HPDE6-E6E7 (cell line): ENCODE results near the gene IGFBP2.

Experiments
- DNase-seq: peaks from one replicate; pipeline ENCODE4 v3.0.0; 2011; ENCODE audit warnings: missing footprints; ENCODE audit errors: extremely low spot score

The IGFBP2 gene

DNA sequence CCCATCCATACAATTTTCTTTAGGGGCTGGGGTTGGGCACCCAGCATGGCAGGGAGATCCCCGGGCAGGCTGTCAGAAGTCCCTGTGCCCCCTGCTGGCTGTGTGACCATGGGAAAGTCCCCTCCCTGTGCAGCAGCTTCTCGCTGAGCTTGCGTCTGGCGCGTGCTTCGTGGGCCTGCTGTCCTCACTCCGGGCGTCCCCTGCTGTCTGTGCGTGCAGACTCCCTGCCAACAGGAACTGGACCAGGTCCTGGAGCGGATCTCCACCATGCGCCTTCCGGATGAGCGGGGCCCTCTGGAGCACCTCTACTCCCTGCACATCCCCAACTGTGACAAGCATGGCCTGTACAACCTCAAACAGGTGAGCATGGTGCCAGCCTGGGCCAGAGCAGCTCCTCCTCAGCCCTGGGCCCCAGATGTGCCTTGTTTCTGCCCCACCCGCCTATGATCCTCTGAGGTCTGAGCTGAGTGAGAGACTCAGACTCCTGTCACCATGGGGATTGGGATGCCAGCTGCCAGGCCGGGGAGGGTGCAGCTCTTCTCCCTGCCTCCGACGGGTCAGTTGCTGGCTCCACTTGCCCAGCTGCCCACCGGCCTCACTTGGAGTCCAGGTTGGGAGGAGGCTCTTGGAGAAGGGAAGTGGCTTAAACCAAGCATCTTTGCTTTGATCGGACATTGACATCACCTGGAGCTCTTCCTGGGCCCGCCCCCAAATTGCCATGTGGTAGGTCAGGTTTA is 28.6 kb downstream of the IGFBP2 start:
- no peak for DNase-seq

DNA sequence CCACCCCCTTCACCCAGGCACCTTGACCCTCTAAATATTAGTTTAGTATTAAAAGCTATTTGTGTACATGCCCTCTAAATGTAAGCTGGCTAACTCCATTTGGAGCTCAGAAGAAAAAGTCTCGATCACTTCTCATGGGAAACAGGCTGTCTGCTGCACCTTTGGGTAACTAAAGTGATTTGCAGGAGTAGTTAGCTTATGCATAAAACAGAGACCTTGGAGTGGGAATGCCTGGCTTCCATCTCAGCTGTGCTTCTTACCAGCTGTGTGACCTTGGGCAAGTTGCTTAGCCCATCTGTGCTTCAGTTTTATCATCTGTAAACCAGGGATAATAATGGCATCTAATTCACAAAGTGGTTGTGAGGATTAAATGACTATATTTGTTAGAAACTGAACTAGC is 29.9 kb downstream of the IGFBP2 start:
- DNase-seq: no peak

DNA sequence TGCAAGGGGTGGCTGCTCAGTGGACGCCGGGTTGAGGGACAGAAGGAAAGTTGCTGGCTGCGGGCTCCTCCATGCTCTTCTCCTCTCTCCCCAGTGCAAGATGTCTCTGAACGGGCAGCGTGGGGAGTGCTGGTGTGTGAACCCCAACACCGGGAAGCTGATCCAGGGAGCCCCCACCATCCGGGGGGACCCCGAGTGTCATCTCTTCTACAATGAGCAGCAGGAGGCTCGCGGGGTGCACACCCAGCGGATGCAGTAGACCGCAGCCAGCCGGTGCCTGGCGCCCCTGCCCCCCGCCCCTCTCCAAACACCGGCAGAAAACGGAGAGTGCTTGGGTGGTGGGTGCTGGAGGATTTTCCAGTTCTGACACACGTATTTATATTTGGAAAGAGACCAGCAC is 30.6 kb downstream of the IGFBP2 start:
- no peak for DNase-seq

DNA sequence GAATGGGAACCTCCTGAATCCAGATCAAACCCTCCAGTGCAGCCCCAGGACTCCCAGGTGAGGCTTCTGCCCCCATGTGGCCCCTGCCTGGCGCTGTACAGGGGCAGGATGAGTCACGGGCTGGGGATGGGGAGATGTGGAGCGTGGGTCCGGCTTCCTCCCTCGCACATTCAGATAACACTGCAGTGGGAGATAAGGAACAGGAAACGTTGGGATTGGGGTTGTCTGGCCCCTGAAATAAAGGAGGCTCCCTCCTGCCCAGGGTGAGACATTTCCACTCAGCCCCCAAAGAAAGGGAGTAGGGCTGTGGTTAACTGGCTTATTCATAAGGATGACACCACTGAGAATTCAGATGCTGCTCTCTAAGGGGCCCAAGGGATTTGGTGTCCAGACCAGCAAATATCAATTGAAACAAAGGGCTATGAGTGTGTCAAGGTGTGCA is 31.4 kb downstream of the IGFBP2 start:
- no peak for DNase-seq

DNA sequence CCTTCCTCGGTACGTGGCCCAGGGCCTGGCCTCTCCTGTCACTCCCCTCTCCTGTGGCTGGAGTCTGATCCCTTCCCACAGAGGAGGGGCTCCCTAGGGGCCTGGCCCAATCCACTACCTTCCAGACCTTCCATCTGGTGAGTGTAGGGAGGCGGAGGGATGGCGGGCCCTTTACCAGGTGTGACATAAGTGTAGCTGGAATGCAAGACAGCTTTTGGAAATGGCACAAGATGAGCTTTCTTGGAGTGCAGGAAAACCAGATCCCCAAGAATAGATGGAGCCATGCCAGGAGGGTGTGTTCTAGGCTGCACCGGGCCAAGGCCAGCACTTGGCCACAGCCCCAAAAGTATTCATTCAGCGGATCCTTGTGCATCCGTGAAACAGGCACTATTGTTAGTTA is 32.0 kb downstream of the IGFBP2 start:
- no peak for DNase-seq

DNA sequence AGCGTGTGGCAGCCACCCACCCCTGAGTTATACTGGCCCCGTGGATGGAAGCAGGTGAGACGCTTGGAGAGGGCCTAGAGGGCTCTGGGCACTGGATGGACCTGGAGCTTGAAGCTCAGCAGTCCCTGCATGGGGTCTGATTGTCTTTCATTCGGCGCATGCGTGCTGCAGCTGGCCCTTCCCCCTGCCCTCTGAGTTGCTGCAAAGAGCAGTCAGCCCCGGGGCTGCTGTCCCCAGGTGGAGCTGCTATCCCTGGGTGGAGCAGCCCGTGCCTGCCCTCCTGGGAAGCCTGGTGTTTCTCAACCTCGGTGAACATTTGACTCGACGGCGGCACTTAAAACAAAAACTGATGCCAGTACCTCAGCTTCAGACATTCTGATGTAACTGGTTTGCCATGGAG is 32.5 kb downstream of the IGFBP2 start:
- peak; percentile 71 for DNase-seq

DNA sequence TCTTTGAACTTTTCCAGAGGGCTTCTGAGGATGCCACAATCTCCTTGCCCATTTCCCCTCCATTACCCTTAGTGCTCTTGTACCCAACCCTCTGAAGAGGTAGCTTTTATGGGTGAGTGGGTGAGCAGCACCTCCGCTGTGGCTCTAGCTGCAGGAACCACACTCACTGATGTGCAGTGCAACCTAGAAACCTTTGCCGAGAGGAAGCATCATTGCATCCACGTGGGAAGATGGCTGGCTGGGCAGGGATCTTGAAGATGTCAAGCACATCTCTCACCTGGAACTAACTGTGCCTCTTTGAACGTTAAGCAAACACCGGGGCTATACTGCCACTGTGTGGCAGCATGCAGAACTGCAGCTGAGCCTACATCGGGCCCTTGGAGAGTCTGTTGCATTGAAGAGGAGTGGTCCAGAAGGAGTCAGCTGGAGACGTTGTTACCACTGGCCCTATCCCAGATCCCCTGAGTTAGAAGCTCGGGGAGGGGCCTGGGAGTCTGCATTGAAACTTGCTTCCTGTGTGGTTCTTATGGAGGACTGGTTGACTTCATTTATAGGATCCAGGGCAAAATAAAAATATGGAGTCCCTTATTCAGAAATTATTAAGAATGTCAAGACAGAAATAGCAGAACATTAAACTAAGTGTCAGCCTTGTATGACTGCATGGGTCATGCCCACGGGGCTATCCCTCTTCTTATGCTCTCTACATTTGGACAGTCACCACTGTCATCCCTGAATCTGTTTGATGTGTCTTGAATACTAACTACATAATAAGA is 33.4 kb downstream of the IGFBP2 start:
- DNase-seq: peak; percentile 64

DNA sequence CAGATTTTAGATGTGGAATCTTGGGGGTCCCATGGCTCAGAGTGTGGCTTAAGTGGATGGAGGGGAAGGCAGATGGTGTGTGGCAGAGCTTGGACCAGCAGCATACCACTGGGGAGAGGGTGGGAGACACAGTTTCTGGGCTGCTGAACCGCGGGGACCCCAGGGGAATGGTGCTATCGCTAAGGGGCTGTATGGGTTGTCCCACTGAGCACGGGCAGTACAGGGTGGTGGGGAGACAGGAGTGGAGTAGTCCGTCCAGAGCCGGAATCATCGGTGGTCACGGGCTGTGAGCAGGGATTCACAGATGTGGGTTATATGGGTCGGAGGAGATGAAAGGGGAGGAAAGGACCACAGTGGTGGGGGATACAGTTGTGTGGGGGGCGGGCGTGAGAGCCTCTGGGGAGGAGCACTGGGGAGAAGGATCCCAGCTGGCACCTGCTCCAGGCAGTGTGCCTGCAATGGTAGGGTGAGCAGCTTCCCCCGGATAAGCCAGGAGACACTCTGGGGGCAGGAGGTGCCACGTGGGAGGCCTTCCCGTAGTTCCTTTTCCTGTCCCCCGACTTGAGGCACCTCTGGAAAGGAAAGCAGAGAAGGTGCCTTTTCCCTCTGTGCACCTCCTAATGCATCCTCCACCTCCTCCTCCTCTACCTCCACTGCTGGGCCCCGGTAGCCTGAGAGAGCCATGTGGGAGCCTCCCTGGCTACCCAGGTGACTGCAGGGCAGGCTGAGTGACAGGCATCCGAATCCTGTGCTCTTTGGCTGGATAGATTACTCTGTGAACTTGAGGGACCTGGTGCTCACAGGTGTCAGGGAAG is 37.3 kb downstream of the IGFBP2 start:
- DNase-seq: no peak

DNA sequence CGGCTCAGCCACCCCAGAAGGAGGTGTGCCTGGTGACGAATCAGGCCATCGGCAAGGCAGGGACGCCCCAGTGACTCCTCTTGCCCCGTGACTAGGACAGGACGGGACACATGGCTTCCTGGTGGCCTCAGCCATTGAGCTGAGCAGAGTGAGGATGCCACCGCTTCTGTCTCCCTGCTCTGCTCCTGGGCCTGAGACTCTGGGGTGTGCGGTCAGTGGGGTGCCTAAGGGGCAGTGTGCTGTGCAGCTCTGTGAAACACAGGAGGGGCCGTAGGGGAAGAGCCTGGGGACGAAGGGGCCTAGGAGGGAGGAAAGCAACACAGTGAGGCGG is 37.8 kb downstream of the IGFBP2 start:
- no peak for DNase-seq

DNA sequence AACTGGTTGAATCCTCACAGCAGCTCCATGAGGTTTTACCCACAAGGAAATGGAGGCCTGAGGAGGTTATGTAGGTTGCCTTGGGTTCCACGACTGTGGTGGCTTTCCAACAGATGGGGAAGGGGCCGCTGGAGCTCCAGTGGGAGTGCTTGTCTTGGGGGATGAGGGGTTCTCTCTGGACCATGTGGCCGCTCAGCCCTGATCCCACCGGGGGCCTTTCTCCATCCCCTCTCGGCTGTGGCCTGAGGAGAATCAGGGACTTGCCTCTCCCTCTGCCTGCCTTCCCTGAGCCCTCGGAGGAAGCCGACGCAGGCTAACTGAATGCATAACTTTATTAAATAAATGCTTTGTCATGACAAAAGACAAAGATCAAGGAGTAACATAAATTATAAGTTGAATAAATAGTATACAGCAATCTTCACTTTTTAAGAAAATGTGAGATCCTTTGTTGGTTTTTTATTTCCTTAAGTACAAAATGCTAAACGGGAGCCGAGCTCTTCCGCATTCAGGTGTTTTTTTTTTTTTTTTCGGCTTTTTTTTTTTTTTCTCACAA is 38.6 kb downstream of the IGFBP2 start:
- DNase-seq: no peak

DNA sequence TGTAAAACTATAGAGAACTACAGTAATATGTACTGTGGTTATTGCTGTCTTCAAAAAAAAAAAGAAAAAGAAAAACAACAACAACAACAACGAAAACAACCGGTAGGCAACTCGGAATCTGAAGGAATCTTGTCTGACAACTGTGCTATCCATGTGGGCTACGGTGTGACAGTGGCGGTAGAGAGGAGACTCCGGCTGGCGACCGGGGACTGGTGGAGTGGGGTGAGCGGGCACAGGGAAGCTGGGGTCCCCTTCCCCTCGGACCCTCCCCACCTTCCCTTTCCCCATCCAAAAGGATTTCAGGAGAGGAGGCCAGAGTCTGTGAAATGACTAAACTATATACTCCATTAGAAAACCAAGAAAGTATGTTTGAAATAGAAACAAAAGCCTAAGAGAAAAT is 39.2 kb downstream of the IGFBP2 start:
- DNase-seq: no peak

DNA sequence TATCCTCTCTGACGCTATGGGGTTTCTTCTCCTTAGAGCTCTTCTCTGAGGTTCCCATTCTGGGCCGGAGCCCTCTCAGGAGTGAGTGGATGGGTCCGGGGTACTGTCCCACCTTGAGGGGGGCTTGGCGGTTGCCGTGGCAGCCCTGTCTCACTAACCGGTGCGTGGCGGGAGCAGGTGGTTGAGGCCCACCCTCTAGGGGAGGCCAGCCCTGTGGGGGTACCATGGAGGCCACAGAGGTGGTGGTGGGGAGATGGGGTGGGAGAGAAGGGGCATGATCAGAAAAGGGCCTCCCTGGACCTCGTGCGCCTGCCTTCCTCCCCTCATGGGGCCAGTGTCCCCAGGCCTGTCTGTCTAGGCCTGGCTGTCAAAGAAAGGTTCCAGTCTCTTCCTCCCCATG is 39.8 kb downstream of the IGFBP2 start:
- no peak for DNase-seq

DNA sequence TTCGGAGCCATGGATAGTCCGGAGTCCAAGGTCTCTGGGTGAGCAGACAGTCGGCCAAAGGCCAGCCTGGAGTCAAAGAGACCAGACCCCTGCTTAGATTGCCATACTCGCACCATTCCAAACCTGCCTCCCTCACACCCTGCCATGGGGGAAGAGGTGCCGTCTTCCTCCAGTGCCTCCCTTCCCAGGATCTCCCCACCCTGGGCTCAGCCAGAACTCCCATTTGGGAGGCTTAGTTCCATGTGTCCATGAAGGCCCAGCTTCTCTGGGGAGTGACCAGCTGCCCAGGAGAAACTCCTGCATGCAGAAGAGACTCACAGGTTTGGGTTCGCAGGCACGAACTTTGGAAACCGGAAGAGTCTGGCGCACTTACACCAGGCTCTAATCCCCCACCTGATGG is 40.4 kb downstream of the IGFBP2 start:
- no peak for DNase-seq

DNA sequence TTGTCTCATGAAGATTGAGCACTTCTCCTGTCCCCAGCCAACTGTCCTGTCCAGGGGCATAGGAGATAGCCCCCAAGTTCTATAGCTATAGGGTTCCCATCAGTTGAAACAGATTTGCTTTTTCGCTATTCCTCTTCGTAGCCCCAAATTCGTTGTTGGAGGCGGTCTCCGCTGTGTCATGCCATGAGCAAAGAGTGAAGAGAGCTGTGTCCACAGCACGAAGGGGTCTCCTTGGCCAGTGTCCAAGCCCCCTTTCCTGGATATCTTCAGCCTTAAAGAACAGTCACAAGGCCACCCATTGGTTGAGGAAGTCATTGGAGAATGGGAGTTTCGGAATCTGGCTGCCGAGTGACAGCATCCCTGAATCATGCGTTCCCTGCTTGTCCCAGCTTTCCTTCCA is 41.2 kb downstream of the IGFBP2 start:
- DNase-seq: no peak

DNA sequence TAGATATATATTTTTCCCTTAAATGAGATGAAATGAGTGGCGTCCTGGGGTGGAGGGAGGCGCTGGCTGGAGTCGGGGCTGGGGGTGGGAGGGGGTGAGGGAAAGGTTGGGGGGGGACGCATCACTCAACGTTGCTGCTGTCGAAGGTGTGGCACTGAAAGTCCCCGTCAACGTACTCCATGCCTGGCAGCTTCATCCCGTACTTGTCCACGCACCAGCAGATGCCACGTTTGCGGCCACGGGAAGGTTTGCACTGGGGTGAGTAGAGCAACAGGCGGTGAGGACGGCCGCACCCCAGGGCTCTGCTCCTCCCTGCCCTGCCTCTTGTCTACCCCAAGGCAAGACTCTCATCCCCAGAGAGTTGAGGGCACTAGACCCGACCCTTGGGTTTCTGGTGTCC is 43.4 kb downstream of the IGFBP2 start:
- no peak for DNase-seq

DNA sequence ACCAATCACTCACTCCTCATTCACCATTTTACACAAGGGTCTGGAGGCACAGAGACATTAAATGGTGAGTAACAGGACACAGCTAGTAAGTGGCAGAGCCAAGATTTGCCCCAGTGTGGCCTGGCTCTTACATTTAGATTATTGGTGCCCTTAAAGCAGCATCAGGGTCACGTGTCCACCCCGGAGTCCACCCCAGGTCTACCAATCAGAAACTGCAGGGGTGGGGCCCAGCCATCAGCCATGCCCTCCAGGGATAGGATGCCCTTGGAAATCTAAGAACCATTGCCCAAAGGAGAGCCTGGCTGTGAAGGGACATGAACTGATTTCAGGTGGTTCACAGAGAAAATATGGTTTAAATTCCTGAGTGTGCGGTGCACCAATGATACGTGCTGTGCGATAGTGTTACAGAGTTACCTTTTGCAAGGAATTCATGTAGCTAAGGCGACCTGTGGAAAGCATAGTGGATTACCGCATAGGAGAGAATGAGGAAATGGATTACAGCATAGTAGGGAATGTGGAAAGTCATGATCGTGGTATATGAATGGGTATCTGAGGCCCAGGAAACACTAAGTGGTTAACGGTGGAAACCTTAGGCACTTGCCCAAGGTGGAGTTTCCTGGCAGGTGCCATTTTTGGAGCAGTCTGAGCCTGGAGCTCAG is 44.3 kb downstream of the IGFBP2 start:
- no peak for DNase-seq

DNA sequence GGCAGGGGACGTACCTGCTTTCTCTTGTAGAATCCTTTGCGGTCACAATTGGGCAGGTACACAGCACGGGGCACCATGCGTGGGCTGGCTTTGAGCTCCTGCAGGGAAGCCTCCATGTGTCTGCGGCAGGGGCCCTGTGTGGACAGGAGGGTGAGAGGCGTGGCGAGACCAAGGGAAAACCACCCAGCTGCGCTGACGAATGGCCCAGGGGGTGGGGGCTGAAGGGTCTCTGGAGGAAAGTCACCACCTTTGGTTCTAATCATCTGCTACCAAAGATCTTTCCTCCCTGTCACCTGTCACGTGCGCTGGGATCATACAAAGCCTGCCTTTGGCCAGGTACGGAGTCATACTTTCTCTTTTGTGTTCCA is 44.9 kb downstream of the IGFBP2 start:
- no peak for DNase-seq

DNA sequence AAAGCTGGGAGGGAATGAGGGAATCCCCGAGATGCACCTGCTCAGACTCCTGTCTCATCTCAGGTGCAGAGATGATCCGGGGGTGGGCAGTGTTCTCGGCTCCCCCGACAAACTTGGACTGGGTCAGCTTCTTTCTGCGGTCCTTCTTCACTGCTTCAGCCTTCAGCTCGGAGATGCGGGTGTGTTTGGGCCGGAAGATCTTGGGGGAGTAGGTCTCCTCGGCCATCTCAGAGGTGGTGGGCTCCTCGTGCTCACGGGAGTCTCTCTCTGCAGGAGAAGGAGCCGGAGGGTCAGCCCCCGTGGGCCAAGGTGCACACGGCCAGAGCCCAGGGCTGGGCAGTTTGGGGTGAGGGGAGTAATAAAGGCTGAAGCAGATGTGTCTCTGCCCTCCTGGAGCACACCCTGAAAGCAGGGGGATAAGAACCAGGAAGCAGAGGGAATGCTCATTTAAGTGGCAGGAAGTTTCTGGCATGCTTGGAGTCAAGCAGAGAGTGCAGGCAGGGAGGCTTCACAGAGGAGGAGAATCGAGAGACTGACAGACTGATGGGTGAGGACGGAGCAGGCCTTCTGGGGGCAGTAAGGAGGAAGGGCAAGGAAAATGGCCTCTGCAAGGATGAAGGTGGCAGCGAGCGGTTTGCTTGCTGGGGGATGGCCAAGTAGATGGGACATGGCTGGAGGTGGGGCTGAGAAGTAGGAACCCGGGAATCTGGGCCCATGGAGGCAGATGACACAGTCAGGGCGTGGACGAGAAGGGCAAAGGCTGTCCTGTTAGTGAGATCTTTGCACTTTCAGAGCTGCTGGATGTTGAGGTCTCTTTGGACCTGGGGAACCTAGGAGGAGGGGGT is 45.8 kb downstream of the IGFBP2 start:
- DNase-seq: no peak

DNA sequence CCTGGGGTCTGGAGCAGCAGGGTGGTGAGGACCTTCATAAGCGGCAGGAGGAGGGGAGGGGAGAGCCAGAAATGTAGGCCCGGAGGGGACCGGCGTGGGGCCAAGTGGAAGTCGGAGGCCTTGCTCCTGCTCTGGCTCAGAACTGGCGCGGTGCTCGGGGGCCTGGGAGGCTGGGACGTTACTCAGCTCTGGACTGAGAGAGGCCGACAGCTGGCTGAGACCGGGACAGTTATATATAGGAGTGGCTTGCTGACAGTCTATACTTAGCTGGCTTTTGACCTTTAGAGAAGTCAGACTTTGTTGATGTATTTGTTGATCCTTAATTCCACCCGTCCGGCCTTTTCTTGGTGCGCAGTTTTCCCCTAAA is 46.4 kb downstream of the IGFBP2 start:
- DNase-seq: no peak

DNA sequence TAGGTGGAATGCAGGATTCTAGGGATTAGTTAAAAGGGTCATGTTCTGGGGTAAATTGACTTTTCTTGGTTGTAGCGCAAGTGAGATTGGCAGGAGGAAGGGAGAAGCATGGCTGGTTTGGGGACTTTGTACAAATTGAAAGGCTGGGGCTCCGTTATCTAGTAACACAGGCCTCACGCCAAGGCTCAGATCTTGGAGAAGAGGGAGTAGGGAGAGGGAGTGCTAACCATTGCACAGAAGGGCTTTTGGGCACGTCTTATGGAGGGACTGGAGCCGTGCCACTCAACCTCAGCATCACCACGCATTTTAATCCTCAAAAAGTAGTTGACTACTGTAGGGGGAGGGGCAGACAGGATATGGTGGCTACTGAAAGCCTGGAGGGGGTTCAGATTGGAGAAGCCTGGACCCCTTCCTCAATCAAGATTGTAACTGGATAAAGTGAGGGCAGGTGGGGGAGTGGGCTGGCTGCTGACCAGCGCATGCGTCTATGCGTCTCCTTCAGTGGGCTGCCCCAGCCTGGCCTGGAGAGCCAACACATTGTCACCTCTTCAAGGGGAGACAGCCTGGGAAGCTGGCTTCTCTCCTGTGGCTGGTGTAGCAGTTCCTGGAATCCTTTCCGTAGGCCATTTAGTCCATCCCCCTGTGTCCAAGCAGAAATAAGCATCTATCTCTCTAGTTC is 47.9 kb downstream of the IGFBP2 start:
- no peak for DNase-seq

DNA sequence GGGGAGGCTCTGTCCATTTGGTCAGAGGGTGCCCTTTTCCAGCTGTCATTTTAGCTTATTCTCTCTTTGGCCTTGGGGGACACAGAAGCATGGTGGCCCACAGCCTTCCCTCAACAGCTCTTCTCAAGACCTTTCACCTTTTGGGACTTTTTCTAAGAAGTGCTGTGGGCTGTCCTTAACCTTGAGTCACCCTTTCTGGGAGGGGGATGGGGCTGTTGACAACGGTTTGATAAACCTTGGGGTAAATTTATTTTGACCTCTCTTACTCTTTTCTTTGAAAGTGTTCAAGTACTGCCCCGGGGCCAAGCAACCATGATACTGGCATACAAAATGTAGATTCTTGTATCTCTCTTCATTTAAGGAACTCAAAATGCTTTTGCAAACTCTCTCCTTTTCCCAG is 48.5 kb downstream of the IGFBP2 start:
- DNase-seq: no peak
